SK-N-SH (cell line): ENCODE data around the gene IFT172. TPM values are rescaled to one million over a fixed set of nuclear protein-coding genes. Genes with fewer than 3 reads are reported as not detected.

Source experiments
- CTCF ChIA-PET: fragments of 300-600, 350-600 bp; formaldehyde crosslinking; extraction: SDS; loops from one replicate; lab custom pipeline; 2021; lab: Yijun Ruan, JAX
- POLR2A ChIA-PET: fragments of 350-600 bp; sonication (Branson Sonifier 250); formaldehyde crosslinking; extraction: SDS; loops from one replicate; lab custom pipeline; 2020; ENCODE audit warnings: antibody characterized with exemption, inconsistent platforms; lab: Yijun Ruan, JAX
- DNase-seq: peaks from one replicate; pipeline ENCODE4 v3.0.0; 2012
- H2AFZ ChIP-seq: fragments of 200-600 bp; sonication (generic); 2 replicates; pipeline ENCODE4 v1.8.1; 2016; ENCODE audit warnings: antibody characterized with exemption, mild to moderate bottlenecking, low read depth
- H3F3A ChIP-seq: fragments of 200-600 bp; sonication (generic); replicated peaks from 2 replicates; pipeline ENCODE3; 2016; ENCODE audit warnings: antibody characterized with exemption, mild to moderate bottlenecking; ENCODE audit not compliant: insufficient read depth
- H3K27ac ChIP-seq, 2 experiments: fragments of 200-500 bp in 1 of 2; fragments of 200-600 bp in 1 of 2; sonication (Bioruptor generic) in 1 of 2; sonication (generic), shearing (Covaris generic) in 1 of 2; 2 replicates each; pipeline versions ENCODE4 v1.5.1 to v1.6.1; 2014 to 2016; ENCODE audit warnings: low read depth in 2 of 2, inconsistent platforms in 1 of 2, low read length in 1 of 2, mild to moderate bottlenecking in 1 of 2, mixed read lengths in 1 of 2
- H3K27me3 ChIP-seq: fragments of 200-600 bp; sonication (generic), shearing (Covaris generic); 2 replicates; pipeline ENCODE4 v1.6.1; 2016; ENCODE audit warnings: mixed run types; ENCODE audit not compliant: insufficient read depth
- H3K36me3 ChIP-seq, 2 experiments: fragments of 200-500 bp in 1 of 2; fragments of 200-600 bp in 1 of 2; sonication (Bioruptor generic) in 1 of 2; sonication (generic) in 1 of 2; replicated peaks in 1 of 2; 2 replicates each; pipeline versions ENCODE3 to v1.5.1; 2014 to 2016; ENCODE audit warnings: low read length in 1 of 2, mild to moderate bottlenecking in 1 of 2; ENCODE audit not compliant: insufficient read depth in 2 of 2, control insufficient read depth in 1 of 2
- H3K4me1 ChIP-seq, 2 experiments: fragments of 200-500 bp in 1 of 2; fragments of 200-600 bp in 1 of 2; sonication (Bioruptor generic) in 1 of 2; sonication (generic), shearing (Covaris generic) in 1 of 2; 2 replicates each; pipeline versions ENCODE4 v1.5.1 to v1.6.1; 2014 to 2016; ENCODE audit warnings: low read depth in 1 of 2, low read length in 1 of 2, mixed run types in 1 of 2; ENCODE audit not compliant: insufficient read depth in 2 of 2, control insufficient read depth in 1 of 2
- H3K4me2 ChIP-seq: fragments of 200-600 bp; sonication (generic), shearing (Covaris generic); 2 replicates; pipeline ENCODE4 v1.6.1; 2017; ENCODE audit warnings: mixed run types
- H3K4me3 ChIP-seq, 2 experiments: fragments of 200-500 bp in 1 of 2; fragments of 200-600 bp in 1 of 2; sonication (Bioruptor generic) in 1 of 2; sonication (generic), shearing (Covaris generic) in 1 of 2; 2 replicates each; pipeline versions ENCODE4 v1.5.1 to v1.8.1; 2014 to 2016; ENCODE audit warnings: low read depth in 2 of 2, inconsistent platforms in 1 of 2, low read length in 1 of 2, mild to moderate bottlenecking in 1 of 2, mixed read lengths in 1 of 2, moderate library complexity in 1 of 2
- H3K79me2 ChIP-seq: fragments of 200-600 bp; sonication (generic); 2 replicates; pipeline ENCODE4 v1.8.1; 2017; ENCODE audit warnings: mild to moderate bottlenecking; ENCODE audit not compliant: insufficient read depth
- H3K9ac ChIP-seq: fragments of 200-600 bp; sonication (generic); 2 replicates; pipeline ENCODE4 v1.6.1; 2017; ENCODE audit warnings: mixed run types
- H3K9me2 ChIP-seq: fragments of 200-600 bp; sonication (generic); 2 replicates; pipeline ENCODE4 v1.6.1; 2017; ENCODE audit warnings: mixed run types
- H3K9me3 ChIP-seq: fragments of 200-600 bp; sonication (generic); 2 replicates; pipeline ENCODE4 v1.6.1; 2017; ENCODE audit warnings: mixed run types, mild to moderate bottlenecking, moderate library complexity
- H4K20me1 ChIP-seq: fragments of 200-600 bp; sonication (generic); 2 replicates; pipeline ENCODE4 v1.6.1; 2017; ENCODE audit warnings: mild to moderate bottlenecking, mixed run types; ENCODE audit not compliant: insufficient read depth
- CHD2 ChIP-seq: fragments of 150-350 bp; IDR thresholded peaks from 2 replicates; pipeline ENCODE4 v1.6.1; 2018; ENCODE audit warnings: low read length; ENCODE audit not compliant: partially characterized antibody
- EP300 ChIP-seq, 2 experiments: IDR thresholded peaks; 2 replicates each; pipeline versions ENCODE4 v1.4.0 to v1.6.1; 2012; ENCODE audit warnings: borderline replicate concordance in 1 of 2, low read depth in 1 of 2, low read length in 1 of 2
- EZH2phosphoT487 ChIP-seq: fragments of 200-600 bp; sonication (generic); IDR thresholded peaks from 2 replicates; pipeline ENCODE4 v1.6.1; 2017; ENCODE audit warnings: low read depth, mixed run types, mild to moderate bottlenecking, antibody characterized with exemption, moderate library complexity, borderline replicate concordance
- FOXM1 ChIP-seq: IDR thresholded peaks from 2 replicates; pipeline ENCODE4 v1.4.0; 2012; ENCODE audit warnings: low read depth, mild to moderate bottlenecking
- GABPA ChIP-seq: IDR thresholded peaks from 2 replicates; pipeline ENCODE4 v1.4.0; 2012; ENCODE audit warnings: low read depth, mild to moderate bottlenecking
- MAX ChIP-seq: IDR thresholded peaks from 2 replicates; pipeline ENCODE4 v1.4.0; 2012; ENCODE audit warnings: low read depth
- MEF2A ChIP-seq: IDR thresholded peaks from 2 replicates; pipeline ENCODE4 v1.4.0; 2012; ENCODE audit warnings: low read depth, borderline replicate concordance
- POLR2AphosphoS5 ChIP-seq: IDR thresholded peaks from 2 replicates; pipeline ENCODE4 v1.6.1; 2012; ENCODE audit warnings: low read depth, low read length
- RFX5 ChIP-seq: IDR thresholded peaks from 2 replicates; pipeline ENCODE4 v1.6.1; 2012; ENCODE audit warnings: mild to moderate bottlenecking, improper control_type of control experiment, low read length
- SIN3A ChIP-seq: IDR thresholded peaks from 2 replicates; pipeline ENCODE4 v1.6.1; 2012; ENCODE audit warnings: low read depth, mild to moderate bottlenecking, low read length, moderate library complexity, borderline replicate concordance
- TAF1 ChIP-seq: IDR thresholded peaks from 2 replicates; pipeline ENCODE4 v1.6.1; 2012; ENCODE audit warnings: low read depth, mild to moderate bottlenecking, low read length, moderate library complexity, borderline replicate concordance
- TCF12 ChIP-seq: IDR thresholded peaks from 2 replicates; pipeline ENCODE4 v1.4.0; 2012
- TEAD4 ChIP-seq: IDR thresholded peaks from 2 replicates; pipeline ENCODE4 v1.4.0; 2012; ENCODE audit warnings: mild to moderate bottlenecking, borderline replicate concordance; ENCODE audit not compliant: insufficient read depth
- YY1 ChIP-seq: IDR thresholded peaks from 2 replicates; pipeline ENCODE4 v1.4.0; 2012; ENCODE audit warnings: low read depth, mild to moderate bottlenecking
- polyA plus RNA-seq, 3 experiments: library from polyadenylated mRNA; depleted of rRNA; stranded (reverse); fragments of >200 nt; gene quantifications; 2 replicates each; pipeline ENCODE4 v1.2.3, GENCODE V29; 2012
- TF ChIP-seq, protein P1 (sequence below): IDR thresholded peaks from 2 replicates; pipeline ENCODE4 v1.4.0; 2012; ENCODE audit warnings: low read depth, borderline replicate concordance
- TF ChIP-seq, protein P2 (sequence below): fragments of 150-350 bp; IDR thresholded peaks from 2 replicates; pipeline ENCODE4 v1.6.1; 2017; ENCODE audit warnings: antibody characterized with exemption, low read length, low read depth, borderline replicate concordance

The IFT172 gene
- polyA plus RNA-seq, 1 of the 3 experiments (the other 2 are of a cell fraction), result 31.3 TPM

DNA sequence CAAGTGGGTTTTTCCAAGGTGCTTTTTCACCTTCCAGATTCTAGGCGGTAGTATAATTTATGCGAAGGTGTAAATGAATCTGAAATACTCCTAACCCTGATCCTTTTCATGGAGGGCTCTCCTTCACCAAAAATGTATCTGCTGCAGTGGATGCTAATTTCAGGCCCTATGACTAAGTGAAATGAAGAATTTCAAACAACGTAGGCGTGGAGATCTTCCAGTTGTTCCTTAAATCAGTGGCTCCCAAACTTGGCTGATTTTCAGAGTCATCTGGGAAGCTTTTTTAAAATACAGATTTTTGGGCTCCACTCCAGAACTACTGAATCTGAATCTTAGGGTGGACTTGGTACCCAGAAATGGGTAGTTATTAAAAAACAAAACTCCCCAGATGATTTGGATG is 12.6 kb upstream of the IFT172 start (continued):
- TF ChIP-seq TEAD4 (no peak), POLR2AphosphoS5 (no peak), FOXM1 (no peak)

DNA sequence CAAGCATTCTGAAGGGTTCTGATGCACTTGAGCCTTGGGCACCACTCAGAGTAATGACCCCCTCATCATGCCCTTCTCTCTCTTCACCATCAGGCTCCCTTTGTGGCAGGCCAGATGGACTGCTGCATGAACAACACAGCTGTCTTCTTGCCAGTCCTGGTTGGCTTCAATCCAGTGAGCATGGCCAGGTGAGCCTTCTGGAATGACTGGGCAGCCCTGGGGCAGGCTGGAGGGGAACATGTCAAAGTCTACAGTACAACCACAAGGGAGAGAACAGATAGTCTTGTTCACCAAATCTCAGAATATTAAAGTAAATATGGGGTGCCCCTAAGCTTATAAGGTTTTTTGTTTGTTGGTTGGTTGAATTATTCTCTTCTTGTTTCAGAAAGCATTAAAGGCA is 11.5 kb upstream of the IFT172 start:
- ChIA-PET CTCF (no interaction called here), POLR2A (no interaction called here)
- DNase-seq, result no peak
- Histone ChIP-seq H3K27ac (no peak overlapping the region), H3K4me3 (no peak overlapping the region), H3K4me1 (peaks cover 0 to 2% of the 10 kb centered on the region in 2 experiments; a peak in 1 of 4 replicates), H4K20me1 (no peaks in the 10 kb centered on the region), H3F3A (no peaks in the 10 kb centered on the region), H3K9ac (no peak overlapping the region), H3K79me2 (no peaks in the 10 kb centered on the region), H3K27me3 (no peaks in the 10 kb centered on the region), H3K36me3 (no peaks in the 10 kb centered on the region), H3K4me2 (no peak overlapping the region), H2AFZ (no peak overlapping the region), H3K9me2 (no peaks in the 10 kb centered on the region), H3K9me3 (no peaks in the 10 kb centered on the region)
- no peak for TF ChIP-seq MAX
- TF ChIP-seq TCF12, result no peak
- no peak for TF ChIP-seq GABPA
- no peak for TF ChIP-seq YY1
- no peak for TF ChIP-seq MEF2A
- no peak for TF ChIP-seq SIN3A
- TF ChIP-seq RFX5, result no peak
- TF ChIP-seq EP300 (IDR thresholded peaks at IDR 0.05; ENCODE audit: borderline replicate concordance in 1 of 2, low read depth in 1 of 2, low read length in 1 of 2), result no peak
- TF ChIP-seq TAF1, result no peak
- TF ChIP-seq, protein P1, sequence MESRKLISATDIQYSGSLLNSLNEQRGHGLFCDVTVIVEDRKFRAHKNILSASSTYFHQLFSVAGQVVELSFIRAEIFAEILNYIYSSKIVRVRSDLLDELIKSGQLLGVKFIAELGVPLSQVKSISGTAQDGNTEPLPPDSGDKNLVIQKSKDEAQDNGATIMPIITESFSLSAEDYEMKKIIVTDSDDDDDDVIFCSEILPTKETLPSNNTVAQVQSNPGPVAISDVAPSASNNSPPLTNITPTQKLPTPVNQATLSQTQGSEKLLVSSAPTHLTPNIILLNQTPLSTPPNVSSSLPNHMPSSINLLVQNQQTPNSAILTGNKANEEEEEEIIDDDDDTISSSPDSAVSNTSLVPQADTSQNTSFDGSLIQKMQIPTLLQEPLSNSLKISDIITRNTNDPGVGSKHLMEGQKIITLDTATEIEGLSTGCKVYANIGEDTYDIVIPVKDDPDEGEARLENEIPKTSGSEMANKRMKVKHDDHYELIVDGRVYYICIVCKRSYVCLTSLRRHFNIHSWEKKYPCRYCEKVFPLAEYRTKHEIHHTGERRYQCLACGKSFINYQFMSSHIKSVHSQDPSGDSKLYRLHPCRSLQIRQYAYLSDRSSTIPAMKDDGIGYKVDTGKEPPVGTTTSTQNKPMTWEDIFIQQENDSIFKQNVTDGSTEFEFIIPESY, result no peak
- TF ChIP-seq, protein P2, sequence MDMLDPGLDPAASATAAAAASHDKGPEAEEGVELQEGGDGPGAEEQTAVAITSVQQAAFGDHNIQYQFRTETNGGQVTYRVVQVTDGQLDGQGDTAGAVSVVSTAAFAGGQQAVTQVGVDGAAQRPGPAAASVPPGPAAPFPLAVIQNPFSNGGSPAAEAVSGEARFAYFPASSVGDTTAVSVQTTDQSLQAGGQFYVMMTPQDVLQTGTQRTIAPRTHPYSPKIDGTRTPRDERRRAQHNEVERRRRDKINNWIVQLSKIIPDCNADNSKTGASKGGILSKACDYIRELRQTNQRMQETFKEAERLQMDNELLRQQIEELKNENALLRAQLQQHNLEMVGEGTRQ, result no peak
- no peak for TF ChIP-seq CHD2
- TF ChIP-seq EZH2phosphoT487, result no peak
- TF ChIP-seq FOXM1, result no peak
- TF ChIP-seq, all 33 proteins: peak for 0
